Measurements from ENCODE around the gene PAPPA2. TPM values are rescaled to one million over a fixed set of nuclear protein-coding genes. Genes with fewer than 3 reads are reported as not detected.
A peak's percentile ranks its signal among the peaks of the same experiment; 100 is the strongest.

Gene PAPPA2
- total and polyA plus RNA-seq, 8 donors: under 0.01 to 10.3 (median 0.29) TPM; not detected in 1

- no peak for TF ChIP-seq POLR2A (IDR thresholded peaks at IDR 0.05)
- no peak for TF ChIP-seq EP300 (IDR thresholded peaks at IDR 0.05)
- no peak for TF ChIP-seq POLR2AphosphoS5 (IDR thresholded peaks at IDR 0.05)
- no peak for TF ChIP-seq CTCF (IDR thresholded peaks at IDR 0.05)
- no peak for DNase-seq
- Histone ChIP-seq H3K27ac (no peak overlapping the region), H3K27me3 (peaks cover 0 to 13% (median 0%) of the 10 kb centered on the region in 3 donors), H3K4me3 (no peak overlapping the region), H3K4me1 (peaks cover 0 to 16% (median 7%) of the 10 kb centered on the region in 4 donors), H3K36me3 (no peaks in the 10 kb centered on the region), H3K9me3 (no peaks in the 10 kb centered on the region)
- WGBS, 5 donors: 80 to 93% (median 87%) methylated on average over 5 of the region's 5 CpGs
- intact Hi-C loops (cut with DNase I; ENCODE audit: low total_unique reads): no loop called here
Observed at GRCh38 chr1:176783309-176783708, 320.3 kb downstream of the PAPPA2 start.

GRCh38 chr1:176785056-176785455 is 322.1 kb downstream of the PAPPA2 start:
- Histone ChIP-seq H3K9me3 (peaks cover 0 to 4% (median 0%) of the 10 kb centered on the region in 4 donors), H3K36me3 (no peaks in the 10 kb centered on the region), H3K4me1 (peaks cover 0 to 11% (median 2%) of the 10 kb centered on the region in 4 donors), H3K4me3 (no peak overlapping the region), H3K27ac (no peak overlapping the region), H3K27me3 (peaks cover 0 to 13% (median 0%) of the 10 kb centered on the region in 3 donors)
- TF ChIP-seq POLR2AphosphoS5 (IDR thresholded peaks at IDR 0.05): no peak
- TF ChIP-seq POLR2A (IDR thresholded peaks at IDR 0.05): no peak
- no peak for TF ChIP-seq CTCF (IDR thresholded peaks at IDR 0.05)
- no peak for TF ChIP-seq EP300 (IDR thresholded peaks at IDR 0.05)
- no peak for DNase-seq
- intact Hi-C loops (cut with DNase I; ENCODE audit: low total_unique reads): no loop called here
- WGBS, 5 donors: 77 to 92% (median 88%) methylated on average over 6 of the region's 6 CpGs

- peaks cover 0 to 10% (median 0%) of the 10 kb centered on the region in 4 donors for H3K4me1 ChIP-seq
- H3K27me3 ChIP-seq: peaks cover 0 to 13% (median 0%) of the 10 kb centered on the region in 3 donors
- no peak for TF ChIP-seq EP300 (IDR thresholded peaks at IDR 0.05)
- no peak for TF ChIP-seq POLR2A (IDR thresholded peaks at IDR 0.05)
- no peak for TF ChIP-seq CTCF (IDR thresholded peaks at IDR 0.05)
- TF ChIP-seq POLR2AphosphoS5 (IDR thresholded peaks at IDR 0.05): no peak
- peak in 1 of 2 donors; percentile 39 for DNase-seq
- peaks cover 0 to 4% (median 0%) of the 10 kb centered on the region in 4 donors for H3K9me3 ChIP-seq
- WGBS, 5 donors: 38 to 53% (median 42%) methylated on average over 5 of the region's 5 CpGs
- intact Hi-C loops (cut with DNase I; ENCODE audit: low total_unique reads): no loop called here
- H3K4me3 ChIP-seq: no peak overlapping the region
- no peaks in the 10 kb centered on the region for H3K36me3 ChIP-seq
- H3K27ac ChIP-seq: no peak overlapping the region
Observed at GRCh38 chr1:176785791-176786190, 322.8 kb downstream of the PAPPA2 start.

- no peaks in the 10 kb centered on the region for H3K36me3 ChIP-seq
- no peak for TF ChIP-seq POLR2A (IDR thresholded peaks at IDR 0.05)
- TF ChIP-seq EP300 (IDR thresholded peaks at IDR 0.05): no peak
- TF ChIP-seq POLR2AphosphoS5 (IDR thresholded peaks at IDR 0.05): no peak
- TF ChIP-seq CTCF (IDR thresholded peaks at IDR 0.05): no peak
- WGBS, 5 donors: 30 to 50% (median 43%) methylated on average over 4 of the region's 4 CpGs
- peaks cover 0 to 10% (median 0%) of the 10 kb centered on the region in 4 donors for H3K4me1 ChIP-seq
- H3K4me3 ChIP-seq: no peak overlapping the region
- no peak overlapping the region for H3K27ac ChIP-seq
- H3K9me3 ChIP-seq: peaks cover 0 to 4% (median 0%) of the 10 kb centered on the region in 4 donors
- intact Hi-C loops (cut with DNase I; ENCODE audit: low total_unique reads): no loop called here
- DNase-seq: no peak
- peaks cover 0 to 13% (median 0%) of the 10 kb centered on the region in 3 donors for H3K27me3 ChIP-seq
Observed at GRCh38 chr1:176786274-176786673, 323.3 kb downstream of the PAPPA2 start.

Measured in stomach (tissue), 9 donors.